Muscle of leg (tissue), 11 donors: ENCODE data around the gene TARBP1. TPM values are rescaled to one million over a fixed set of nuclear protein-coding genes. Genes with fewer than 3 reads are reported as not detected.
"Not testable (repeated sequence)": the region's sequence is repeated elsewhere in the genome, so short reads cannot be mapped to it uniquely, and the experiment has no call there.

ENCODE experiments used
- DNase-seq: peaks from one replicate; pipeline ENCODE4 v3.0.0; 2013
- H3K27ac ChIP-seq: one replicate; pipeline ENCODE4 v1.5.1; 2013; ENCODE audit warnings: mild to moderate bottlenecking, low read length, control low read depth
- H3K27me3 ChIP-seq: one replicate; pipeline ENCODE4 v1.6.1; 2013; ENCODE audit warnings: low read length; ENCODE audit not compliant: control insufficient read depth, insufficient read depth
- H3K36me3 ChIP-seq: one replicate; pipeline ENCODE4 v1.6.1; 2013; ENCODE audit warnings: low read length; ENCODE audit not compliant: control insufficient read depth, insufficient read depth
- H3K4me1 ChIP-seq: one replicate; pipeline ENCODE4 v1.6.1; 2013; ENCODE audit warnings: low read length; ENCODE audit not compliant: control insufficient read depth, insufficient read depth
- H3K4me3 ChIP-seq: one replicate; pipeline ENCODE4 v1.5.1; 2013; ENCODE audit warnings: low read length, control low read depth
- H3K9me3 ChIP-seq: replicated peaks from 2 replicates; pipeline ENCODE4 v1.6.1; 2013; ENCODE audit warnings: low read depth, low read length; ENCODE audit not compliant: control insufficient read depth
- WGBS: methylation state at CpG from one replicate; pipeline ENCODE4 v1.1.5; 2013; ENCODE audit warnings: missing lambda C conversion rate; ENCODE audit not compliant: insufficient coverage; 5-methylcytosine and 5-hydroxymethylcytosine counted together
- polyA plus RNA-seq, 8 donors: library from polyadenylated mRNA; unstranded; fragments of 120-200 nt; gene quantifications; one replicate each; pipeline versions ENCODE4 v1.2.1 to v1.2.3, GENCODE V29; 2013; ENCODE audit warnings: inconsistent platforms in 1 of 8, low replicate concordance in 1 of 8; ENCODE audit not compliant: insufficient read length in 8 of 8, insufficient read depth in 1 of 8
- total RNA-seq: library from RNA; stranded (reverse); fragments of 120-200 nt; gene quantifications from one replicate; pipeline ENCODE4 v1.2.4, GENCODE V29; 2013

Gene TARBP1
- total and polyA plus RNA-seq, 9 donors = 14.6 to 48.3 (median 22.1) TPM

DNA sequence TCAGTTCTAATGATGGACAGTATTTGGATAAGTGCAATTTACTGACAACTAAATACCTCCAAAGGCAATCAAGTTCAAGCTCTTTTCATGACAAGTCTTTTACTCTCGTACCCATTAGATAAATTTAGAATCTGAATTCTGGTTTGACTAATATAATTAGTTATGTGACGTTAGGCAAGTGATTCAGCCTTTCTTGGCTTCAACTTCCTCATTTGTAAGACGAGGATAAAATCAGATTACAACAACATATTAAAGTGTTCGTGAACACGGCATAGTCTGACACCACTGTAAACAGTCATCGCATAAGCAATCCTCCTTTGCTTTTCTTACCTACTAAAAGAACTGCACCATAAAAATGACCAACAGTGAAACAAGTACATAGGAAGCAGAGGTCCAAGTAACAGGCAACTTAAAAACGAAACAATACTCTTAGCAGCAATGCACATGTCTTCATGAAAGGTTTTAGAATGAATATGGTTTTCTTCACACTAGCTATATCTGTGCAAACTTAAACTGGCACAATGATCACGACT lies 80.1 kb downstream of the TARBP1 start:
- Histone ChIP-seq H3K4me3 (no peak overlapping the region), H3K27ac (no peak overlapping the region), H3K36me3 (peaks cover 3% of the 10 kb centered on the region), H3K4me1 (no peaks in the 10 kb centered on the region), H3K9me3 (no peaks in the 10 kb centered on the region), H3K27me3 (no peaks in the 10 kb centered on the region)
- WGBS = 100% methylated on average over 2 of the region's 8 CpGs
- no peak for DNase-seq

GRCh38 chr1:234397732-234398131 lies 81.2 kb downstream of the TARBP1 start:
- no peak for DNase-seq
- no CpG with 5 or more reads among the region's 5 CpGs for WGBS
- Histone ChIP-seq H3K36me3 (peaks cover 8% of the 10 kb centered on the region), H3K4me3 (no peak overlapping the region), H3K27ac (no peak overlapping the region), H3K9me3 (no peaks in the 10 kb centered on the region), H3K27me3 (no peaks in the 10 kb centered on the region), H3K4me1 (no peaks in the 10 kb centered on the region)

DNA sequence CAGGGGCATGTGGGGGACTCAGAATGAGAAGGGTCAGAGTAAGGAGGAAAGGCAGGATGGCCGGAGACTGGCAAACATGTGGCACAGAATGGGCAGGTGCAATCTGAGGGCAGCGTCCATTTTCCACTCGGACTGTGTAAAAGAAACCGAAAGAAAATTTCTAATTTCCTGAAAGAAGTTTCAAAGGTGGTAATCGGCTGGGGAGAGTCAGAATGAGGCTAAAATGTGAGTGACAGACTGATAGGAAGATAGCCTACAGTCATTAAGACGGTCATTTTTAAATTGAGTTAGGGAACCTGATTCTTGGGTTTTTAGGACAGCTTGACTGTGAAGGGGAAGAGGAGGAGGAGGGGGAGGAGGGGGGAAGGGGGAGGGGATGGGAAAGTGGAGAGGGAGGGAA lies 82.1 kb downstream of the TARBP1 start:
- Histone ChIP-seq H3K27me3 (no peaks in the 10 kb centered on the region), H3K27ac (no peak overlapping the region), H3K36me3 (peaks cover 12% of the 10 kb centered on the region), H3K4me3 (no peak overlapping the region), H3K9me3 (no peaks in the 10 kb centered on the region), H3K4me1 (no peaks in the 10 kb centered on the region)
- no peak for DNase-seq
- WGBS = 88% methylated on average over 6 of the region's 6 CpGs

- peaks cover 13% of the 10 kb centered on the region for H3K36me3 ChIP-seq
- H3K4me1 ChIP-seq = no peaks in the 10 kb centered on the region
- H3K4me3 ChIP-seq = no peak overlapping the region
- no peaks in the 10 kb centered on the region for H3K27me3 ChIP-seq
- 90% methylated on average over 7 of the region's 8 CpGs for WGBS
- H3K9me3 ChIP-seq = no peaks in the 10 kb centered on the region
- no peak overlapping the region for H3K27ac ChIP-seq
- DNase-seq = no peak
These were observed 82.9 kb downstream of the TARBP1 start for GRCh38 chr1:234396092-234396491.

DNA sequence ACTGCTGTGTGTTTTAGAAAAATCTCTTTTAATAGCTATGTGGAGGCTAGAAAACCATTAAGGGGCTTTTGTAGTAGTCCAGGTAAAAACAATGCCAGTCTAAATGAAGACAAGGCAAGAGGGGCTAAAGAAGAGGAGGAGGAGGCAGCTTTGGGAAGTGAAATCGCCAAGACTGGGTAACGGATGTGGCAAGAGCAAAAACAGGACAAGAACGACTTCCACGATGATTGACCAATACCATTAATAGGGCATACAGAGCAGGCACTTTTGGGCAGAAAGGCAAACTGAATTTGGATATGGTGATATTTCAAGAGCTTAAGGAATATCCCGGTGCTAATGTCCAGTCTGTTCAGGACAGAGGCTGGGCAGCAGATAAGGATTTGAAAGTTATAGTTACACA lies 83.7 kb downstream of the TARBP1 start:
- WGBS = 82% methylated on average over 2 of the region's 5 CpGs
- no peak overlapping the region for H3K4me3 ChIP-seq
- H3K9me3 ChIP-seq = no peaks in the 10 kb centered on the region
- no peaks in the 10 kb centered on the region for H3K4me1 ChIP-seq
- no peak overlapping the region for H3K27ac ChIP-seq
- DNase-seq = no peak
- H3K27me3 ChIP-seq = no peaks in the 10 kb centered on the region
- H3K36me3 ChIP-seq = peaks cover 16% of the 10 kb centered on the region

- H3K9me3 ChIP-seq = no peaks in the 10 kb centered on the region
- H3K27ac ChIP-seq = no peak overlapping the region
- no peaks in the 10 kb centered on the region for H3K4me1 ChIP-seq
- peaks cover 16% of the 10 kb centered on the region for H3K36me3 ChIP-seq
- H3K4me3 ChIP-seq = no peak overlapping the region
- no peak for DNase-seq
- no peaks in the 10 kb centered on the region for H3K27me3 ChIP-seq
- WGBS = 70% methylated on average over 2 of the region's 6 CpGs
These were observed 85.8 kb downstream of the TARBP1 start for GRCh38 chr1:234393190-234393589.

DNA sequence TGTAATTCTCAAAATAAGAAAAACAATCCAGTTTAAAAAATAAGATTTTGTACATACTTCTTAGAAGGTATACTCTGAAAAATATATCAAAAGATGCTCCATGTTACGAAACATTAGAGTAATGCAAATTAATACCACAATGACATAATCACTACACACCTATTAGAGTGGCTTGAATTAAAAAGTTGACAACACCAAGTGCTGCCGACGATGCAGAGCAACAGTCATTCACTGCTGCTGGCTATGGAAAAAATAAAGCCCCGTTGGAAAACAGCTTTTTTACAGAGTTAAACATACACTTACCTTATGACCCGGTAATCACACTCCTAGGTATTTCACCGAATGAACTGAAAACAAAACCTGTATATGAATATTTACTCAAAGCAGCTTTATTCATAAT lies 90.9 kb downstream of the TARBP1 start:
- Histone ChIP-seq H3K27ac (no peak overlapping the region), H3K9me3 (no peaks in the 10 kb centered on the region), H3K4me1 (no peaks in the 10 kb centered on the region), H3K36me3 (peaks cover 8% of the 10 kb centered on the region), H3K4me3 (no peak overlapping the region), H3K27me3 (no peaks in the 10 kb centered on the region)
- WGBS = 100% methylated on average over 2 of the region's 6 CpGs
- DNase-seq = no peak

- WGBS = 86% methylated on average over 1 of the region's 6 CpGs
- H3K36me3 ChIP-seq = peaks cover 9% of the 10 kb centered on the region
- H3K27ac ChIP-seq = no peak overlapping the region
These were observed 92.9 kb downstream of the TARBP1 start for GRCh38 chr1:234386122-234386521.

GRCh38 chr1:234381699-234382555 lies 97.1 kb downstream of the TARBP1 start:
- H3K4me3 ChIP-seq = no peak overlapping the region
- H3K27me3 ChIP-seq = no peaks in the 10 kb centered on the region
- H3K9me3 ChIP-seq = no peaks in the 10 kb centered on the region
- 90% methylated on average over 4 of the region's 10 CpGs for WGBS
- peaks cover 31% of the 10 kb centered on the region for H3K36me3 ChIP-seq
- no peaks in the 10 kb centered on the region for H3K4me1 ChIP-seq
- H3K27ac ChIP-seq = no peak overlapping the region
- DNase-seq = no peak

More at GRCh38 chr1:234386122-234386521, 92.9 kb downstream of the TARBP1 start:
- no peak for DNase-seq
- H3K4me3 ChIP-seq = no peak overlapping the region
- H3K9me3 ChIP-seq = no peaks in the 10 kb centered on the region
- H3K27me3 ChIP-seq = no peaks in the 10 kb centered on the region
- H3K4me1 ChIP-seq = no peaks in the 10 kb centered on the region

DNA sequence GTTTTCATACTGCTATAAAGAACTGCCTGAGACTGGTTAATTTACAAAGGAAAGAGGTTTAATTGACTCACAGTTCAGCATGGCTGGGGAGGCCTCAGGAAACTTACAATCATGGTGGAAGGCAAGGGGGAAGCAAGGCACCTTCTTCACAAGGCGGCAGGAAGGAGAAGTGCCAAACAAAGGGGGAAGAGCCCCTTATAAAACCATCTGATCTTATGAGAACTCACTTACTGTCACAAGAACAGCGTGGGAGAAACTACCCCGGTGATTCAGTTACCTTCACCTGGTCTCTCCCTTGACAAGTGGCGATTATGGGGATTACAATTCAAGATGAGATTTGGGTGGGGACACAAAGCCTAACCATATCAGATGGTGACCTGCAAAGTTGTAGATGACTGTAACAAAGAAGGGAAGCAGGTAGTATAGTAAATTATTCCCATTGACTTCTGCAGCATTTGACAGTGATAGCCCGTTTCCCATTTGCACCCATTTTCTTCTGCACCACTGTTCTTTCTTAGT lies 99.3 kb downstream of the TARBP1 start:
- peaks cover 43% of the 10 kb centered on the region for H3K36me3 ChIP-seq
- H3K4me1 ChIP-seq, H3K27ac ChIP-seq, DNase-seq, H3K9me3 ChIP-seq, H3K4me3 ChIP-seq, H3K27me3 ChIP-seq: not testable (repeated sequence)
- WGBS = 100% methylated on average over 1 of the region's 5 CpGs
